Esophagus squamous epithelium (tissue), 4 donors: Measurements from ENCODE around the gene IQUB.

Experiments used
- POLR2A ChIP-seq, 4 donors: fragments of 450-650 bp; IDR thresholded peaks; one replicate each; pipeline ENCODE4 v1.6.1; 2017; ENCODE audit warnings: antibody characterized with exemption in 4 of 4, mild to moderate bottlenecking in 4 of 4, moderate library complexity in 3 of 4
- TF ChIP-seq, protein P1 (sequence below), 6 experiments: fragments of 450-650 bp in 4 of 6; fragments of 200-600 bp in 2 of 6; sonication (generic) in 2 of 6; IDR thresholded peaks; one replicate each; pipeline ENCODE4 v1.5.1; 2016 to 2019; ENCODE audit warnings: antibody characterized with exemption in 6 of 6, mild to moderate bottlenecking in 4 of 6, moderate library complexity in 4 of 6

DNA sequence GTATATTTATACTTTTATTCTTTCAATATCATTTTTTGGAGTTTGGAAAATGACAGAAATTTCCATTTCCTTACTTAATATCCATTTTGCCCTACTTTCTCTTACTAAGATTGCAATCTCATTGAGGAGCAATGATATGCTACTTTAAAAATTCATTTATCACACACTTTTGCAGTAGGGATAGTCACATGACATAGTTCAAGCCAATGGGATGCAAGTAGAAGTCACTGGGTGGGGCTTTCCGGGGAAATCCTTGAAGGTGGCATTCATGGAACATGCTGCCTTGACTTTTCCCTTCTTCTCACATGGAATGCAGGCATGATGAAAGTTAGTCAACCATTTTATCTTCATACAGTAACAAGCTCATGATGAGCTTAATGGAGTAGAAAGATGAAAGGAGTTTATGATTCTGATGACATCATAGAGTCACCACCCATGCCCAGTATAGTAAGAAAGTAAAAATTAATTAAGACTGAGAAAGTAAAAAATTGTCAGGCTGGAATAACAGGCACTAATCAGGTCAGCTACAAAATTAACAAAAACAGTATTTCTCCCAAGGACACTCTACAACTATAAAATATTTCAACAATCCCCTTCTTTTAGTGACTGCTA lies 33.4 kb downstream of the IQUB start:
- TF ChIP-seq, protein P1, sequence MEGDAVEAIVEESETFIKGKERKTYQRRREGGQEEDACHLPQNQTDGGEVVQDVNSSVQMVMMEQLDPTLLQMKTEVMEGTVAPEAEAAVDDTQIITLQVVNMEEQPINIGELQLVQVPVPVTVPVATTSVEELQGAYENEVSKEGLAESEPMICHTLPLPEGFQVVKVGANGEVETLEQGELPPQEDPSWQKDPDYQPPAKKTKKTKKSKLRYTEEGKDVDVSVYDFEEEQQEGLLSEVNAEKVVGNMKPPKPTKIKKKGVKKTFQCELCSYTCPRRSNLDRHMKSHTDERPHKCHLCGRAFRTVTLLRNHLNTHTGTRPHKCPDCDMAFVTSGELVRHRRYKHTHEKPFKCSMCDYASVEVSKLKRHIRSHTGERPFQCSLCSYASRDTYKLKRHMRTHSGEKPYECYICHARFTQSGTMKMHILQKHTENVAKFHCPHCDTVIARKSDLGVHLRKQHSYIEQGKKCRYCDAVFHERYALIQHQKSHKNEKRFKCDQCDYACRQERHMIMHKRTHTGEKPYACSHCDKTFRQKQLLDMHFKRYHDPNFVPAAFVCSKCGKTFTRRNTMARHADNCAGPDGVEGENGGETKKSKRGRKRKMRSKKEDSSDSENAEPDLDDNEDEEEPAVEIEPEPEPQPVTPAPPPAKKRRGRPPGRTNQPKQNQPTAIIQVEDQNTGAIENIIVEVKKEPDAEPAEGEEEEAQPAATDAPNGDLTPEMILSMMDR (IDR thresholded peaks at IDR 0.05) = no peak
- TF ChIP-seq POLR2A (IDR thresholded peaks at IDR 0.05) = no peak
